ENCODE measurements around the gene PMFBP1. TPM values are rescaled to one million over a fixed set of nuclear protein-coding genes. Genes with fewer than 3 reads are reported as not detected.
A peak's percentile ranks its signal among the peaks of the same experiment; 100 is the strongest.

The PMFBP1 gene
- total RNA-seq, 6 donors from 2014 or later, result 0.15 to 7.3 (median 1.1) TPM

GRCh38 chr16:72198771-72199201, 26.8 kb upstream of the PMFBP1 start:
- ATAC-seq (ENCODE audit: low FRiP score in 2 of 2) (no peak), DNase-seq (no peak)
- H3K4me3 ChIP-seq, result no peak overlapping the region
- H3K4me1 ChIP-seq, result peaks cover 0 to 6% (median under 1%) of the 10 kb centered on the region in 4 donors
- no peak overlapping the region for H3K27ac ChIP-seq
- no peaks in the 10 kb centered on the region for H3K27me3 ChIP-seq
- no peaks in the 10 kb centered on the region for H3K9me3 ChIP-seq
- WGBS, 2 donors, result 59 to 64% methylated on average over 10 of the region's 10 CpGs
- no peaks in the 10 kb centered on the region for H3K36me3 ChIP-seq
- TF ChIP-seq CTCF (IDR thresholded peaks at IDR 0.05) (no peak), EP300 (IDR thresholded peaks at IDR 0.05) (no peak), POLR2A (IDR thresholded peaks at IDR 0.05) (no peak), POLR2AphosphoS5 (IDR thresholded peaks at IDR 0.05) (no peak)

- Histone ChIP-seq H3K4me3 (no peak overlapping the region), H3K9me3 (no peaks in the 10 kb centered on the region), H3K27me3 (no peaks in the 10 kb centered on the region), H3K36me3 (no peaks in the 10 kb centered on the region), H3K4me1 (peaks cover 0 to 6% (median 0%) of the 10 kb centered on the region in 4 donors), H3K27ac (no peak overlapping the region)
- peak in 1 of 2 donors; percentile 23 for DNase-seq
- 45 to 57% methylated on average over 11 of the region's 11 CpGs for WGBS, 2 donors
- peak in 1 of 2 donors; percentile 31 for ATAC-seq (ENCODE audit: low FRiP score in 2 of 2)
- TF ChIP-seq EP300 (IDR thresholded peaks at IDR 0.05) (no peak), CTCF (IDR thresholded peaks at IDR 0.05) (no peak), POLR2A (IDR thresholded peaks at IDR 0.05) (no peak), POLR2AphosphoS5 (IDR thresholded peaks at IDR 0.05) (no peak)
Measured at GRCh38 chr16:72198021-72198711, 26.2 kb upstream of the PMFBP1 start.

- H3K4me3 ChIP-seq, result no peak overlapping the region
- TF ChIP-seq POLR2A (IDR thresholded peaks at IDR 0.05), result no peak
- no peak for TF ChIP-seq EP300 (IDR thresholded peaks at IDR 0.05)
- no peak for TF ChIP-seq CTCF (IDR thresholded peaks at IDR 0.05)
- TF ChIP-seq POLR2AphosphoS5 (IDR thresholded peaks at IDR 0.05), result no peak
- H3K27me3 ChIP-seq, result no peaks in the 10 kb centered on the region
- no peak for DNase-seq
- no peak overlapping the region for H3K27ac ChIP-seq
- H3K9me3 ChIP-seq, result no peaks in the 10 kb centered on the region
- peaks cover 0 to 6% (median 0%) of the 10 kb centered on the region in 4 donors for H3K4me1 ChIP-seq
- WGBS, 2 donors, result 31 to 67% methylated on average over 1 to 4 of the region's 4 CpGs
- H3K36me3 ChIP-seq, result no peaks in the 10 kb centered on the region
- no peak for ATAC-seq (ENCODE audit: low FRiP score in 2 of 2)
Measured at GRCh38 chr16:72197545-72197944, 25.6 kb upstream of the PMFBP1 start.

GRCh38 chr16:72195609-72196008, 23.7 kb upstream of the PMFBP1 start:
- Histone ChIP-seq H3K27ac (no peak overlapping the region), H3K4me1 (peaks cover 0 to 6% (median 0%) of the 10 kb centered on the region in 4 donors), H3K27me3 (no peaks in the 10 kb centered on the region), H3K9me3 (no peaks in the 10 kb centered on the region), H3K4me3 (no peak overlapping the region), H3K36me3 (no peaks in the 10 kb centered on the region)
- 77 to 87% methylated on average over 4 of the region's 4 CpGs for WGBS, 2 donors
- ATAC-seq (ENCODE audit: low FRiP score in 2 of 2) (no peak), DNase-seq (peak in 1 of 2 donors; percentile 50)
- TF ChIP-seq CTCF (IDR thresholded peaks at IDR 0.05) (no peak), POLR2A (IDR thresholded peaks at IDR 0.05) (no peak), POLR2AphosphoS5 (IDR thresholded peaks at IDR 0.05) (no peak), EP300 (IDR thresholded peaks at IDR 0.05) (no peak)

GRCh38 chr16:72191551-72191950, 19.6 kb upstream of the PMFBP1 start:
- no peaks in the 10 kb centered on the region for H3K9me3 ChIP-seq
- H3K27ac ChIP-seq, result no peak overlapping the region
- DNase-seq (no peak), ATAC-seq (ENCODE audit: low FRiP score in 2 of 2) (no peak)
- WGBS, 2 donors, result 55 to 62% methylated on average over 3 of the region's 3 CpGs
- H3K36me3 ChIP-seq, result no peaks in the 10 kb centered on the region
- TF ChIP-seq POLR2A (IDR thresholded peaks at IDR 0.05) (no peak), CTCF (IDR thresholded peaks at IDR 0.05) (no peak), POLR2AphosphoS5 (IDR thresholded peaks at IDR 0.05) (no peak), EP300 (IDR thresholded peaks at IDR 0.05) (no peak)
- H3K27me3 ChIP-seq, result no peaks in the 10 kb centered on the region
- H3K4me1 ChIP-seq, result no peaks in the 10 kb centered on the region
- H3K4me3 ChIP-seq, result no peak overlapping the region
